SH-SY5Y (cell line): ENCODE data around the gene G6PC1.

Experiments
- GATA2 ChIP-seq: IDR thresholded peaks from 2 replicates; pipeline ENCODE4 v1.6.1; 2011; ENCODE audit warnings: mild to moderate bottlenecking, low read depth, low read length
- GATA3 ChIP-seq: IDR thresholded peaks from 2 replicates; pipeline ENCODE4 v1.6.1; 2011; ENCODE audit warnings: low read depth, mild to moderate bottlenecking, low read length, moderate library complexity

DNA sequence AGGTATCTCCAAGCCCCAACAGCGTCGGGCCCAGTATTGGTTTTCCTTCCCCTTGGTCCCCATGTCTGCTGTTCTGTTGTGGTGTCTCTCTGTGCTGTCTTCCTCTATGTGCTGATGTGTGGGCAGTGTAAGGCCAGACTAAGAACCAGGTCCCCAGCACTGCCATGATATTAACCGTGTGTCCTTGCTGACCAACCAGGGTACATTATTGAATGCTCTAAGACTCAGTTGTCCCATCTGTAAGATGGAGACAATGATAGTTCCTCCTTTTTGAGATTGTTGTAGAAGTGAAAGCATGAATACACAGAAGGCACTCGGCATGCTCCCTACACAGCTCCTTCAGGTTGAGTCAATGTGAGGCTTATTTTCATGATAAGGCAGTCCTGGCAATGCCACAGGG is 29.0 kb upstream of the G6PC1 start:
- TF ChIP-seq GATA2 (no peak), GATA3 (no peak)
